GM11168 (cell line): Measurements from ENCODE around the gene UQCC5.

Experiments
- in situ Hi-C: fragments of 300-500 bp; cut with MboI; formaldehyde crosslinking; loops from one replicate; pipeline ENCODE4 v1.12.0; 2022; ENCODE audit warnings: low sequenced_read_pairs; ENCODE audit not compliant: unreplicated experiment

UQCC5 gene

DNA sequence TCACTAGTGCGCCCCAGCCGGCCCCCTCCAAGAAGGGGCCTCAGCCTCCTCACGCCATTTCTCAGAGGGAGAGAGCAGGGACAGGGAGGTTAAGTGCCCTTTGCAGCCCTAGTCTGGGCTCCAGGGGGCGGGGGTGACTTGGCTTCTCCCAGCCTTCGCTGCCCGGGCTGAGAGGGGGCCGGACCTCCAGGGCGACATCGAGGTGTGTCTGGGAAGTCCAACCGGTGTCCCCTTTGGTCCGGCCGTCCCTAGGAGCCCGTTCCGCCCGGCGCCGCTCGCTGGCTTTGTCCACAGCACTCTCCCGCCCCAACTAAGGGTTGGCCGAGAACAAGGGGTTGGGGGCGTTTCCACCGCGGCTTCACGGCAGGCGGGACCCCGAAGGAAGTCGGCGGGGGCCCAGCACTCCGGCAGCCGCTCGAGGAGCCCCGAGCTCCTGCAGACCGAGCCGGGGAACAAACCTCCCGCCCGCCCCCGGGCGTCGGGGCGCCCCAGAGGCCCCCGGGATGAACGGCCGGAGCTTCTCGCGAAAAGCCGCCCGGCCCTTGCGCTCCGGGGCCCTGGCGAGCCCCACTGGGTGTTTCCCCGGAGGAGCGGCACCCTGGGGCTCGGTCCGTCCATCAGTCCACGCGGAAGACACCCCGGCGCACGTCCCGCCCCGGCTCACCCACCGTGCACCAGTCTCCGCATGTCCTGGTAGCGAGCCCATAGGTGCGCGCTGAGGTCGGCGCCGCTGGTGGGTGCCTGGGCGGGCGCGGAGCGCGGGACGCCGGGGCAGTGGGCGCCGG is 3.4 kb upstream of the UQCC5 start:
- in situ Hi-C loops: no loop called here

DNA sequence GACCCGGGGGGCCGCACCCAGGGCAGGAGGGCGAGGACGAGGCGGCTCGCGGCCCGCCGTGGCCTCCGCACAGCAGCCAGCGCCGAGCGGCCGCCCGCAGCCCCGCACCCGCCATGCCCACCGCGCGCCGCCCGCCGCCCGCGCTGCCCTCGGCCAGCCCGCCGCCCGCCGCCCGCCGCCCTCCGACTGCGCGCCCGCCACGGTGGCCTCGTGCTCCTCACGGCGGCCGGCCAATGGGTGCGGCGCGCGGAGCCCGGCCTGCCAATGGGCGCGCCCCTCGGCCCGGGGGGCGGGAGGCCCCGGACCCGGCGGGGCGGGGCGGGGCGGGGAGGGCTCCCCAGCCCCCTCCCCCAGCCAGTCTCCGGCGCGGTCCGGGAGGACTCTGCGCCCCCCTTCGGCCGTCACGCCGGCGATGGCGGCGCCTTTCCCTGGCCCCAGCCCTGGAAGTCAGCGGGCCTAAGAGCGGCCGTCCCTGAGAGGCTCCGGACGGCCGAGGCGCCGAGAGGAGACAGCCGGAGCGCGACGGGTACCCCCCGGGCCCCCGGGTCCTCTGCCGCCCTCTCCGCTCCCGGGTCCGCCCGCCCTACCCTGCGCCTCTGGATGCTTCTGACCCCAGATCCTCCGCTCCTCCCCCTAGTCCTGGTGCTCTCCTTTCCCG is 2.7 kb upstream of the UQCC5 start, which contains the start of gene NT5DC2:
Gene NT5DC2 (minus strand): TSS at position 235 of the 658 bp plus-strand sequence. CDS start 120 bp downstream, at position 115.
- in situ Hi-C loops: no loop called here

DNA sequence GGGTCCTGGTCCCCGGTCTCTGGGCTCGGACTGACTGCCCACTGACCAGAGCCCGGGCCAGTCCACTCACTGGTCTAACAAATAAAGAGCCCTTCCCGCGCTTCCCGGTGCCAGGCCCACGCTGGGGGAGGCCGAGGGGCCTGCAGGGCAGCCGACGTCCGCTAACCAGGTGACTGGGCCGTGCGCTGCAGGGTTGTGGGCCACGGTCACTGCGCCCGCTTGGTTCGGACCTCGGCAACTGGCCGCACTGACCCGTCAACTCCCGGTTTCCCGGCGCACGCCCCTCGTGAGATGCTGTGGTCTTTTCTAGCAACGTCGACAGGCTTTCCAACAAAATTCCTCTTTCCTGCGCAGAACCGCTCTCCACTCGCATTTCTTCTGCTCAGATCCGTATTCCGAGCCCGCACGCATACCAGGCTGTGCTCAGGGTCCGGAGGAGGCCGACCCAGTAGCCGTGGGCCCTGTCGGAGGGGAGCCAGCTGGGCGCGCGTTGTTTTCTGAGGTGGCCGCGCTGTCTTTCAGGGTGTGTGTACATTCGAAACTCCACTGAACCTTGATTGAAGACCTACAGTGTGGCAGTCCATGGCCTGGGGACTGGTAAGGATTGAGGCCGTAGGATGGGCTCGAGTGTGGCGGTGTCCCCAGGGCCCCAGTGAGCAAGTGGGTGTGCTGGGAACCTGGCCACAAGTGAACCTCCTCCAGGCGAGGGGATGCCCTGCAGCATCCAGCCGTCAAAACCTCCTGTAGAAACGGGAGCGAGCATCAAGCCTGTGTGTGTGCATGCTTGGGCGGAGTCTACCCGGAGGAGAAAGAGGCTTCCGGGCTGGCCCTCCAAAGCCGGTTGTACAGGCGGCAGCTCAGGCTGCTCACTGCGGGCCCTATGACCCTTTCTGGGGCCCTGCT is 1.9 kb upstream of the UQCC5 start:
- in situ Hi-C loops: no loop called here

DNA sequence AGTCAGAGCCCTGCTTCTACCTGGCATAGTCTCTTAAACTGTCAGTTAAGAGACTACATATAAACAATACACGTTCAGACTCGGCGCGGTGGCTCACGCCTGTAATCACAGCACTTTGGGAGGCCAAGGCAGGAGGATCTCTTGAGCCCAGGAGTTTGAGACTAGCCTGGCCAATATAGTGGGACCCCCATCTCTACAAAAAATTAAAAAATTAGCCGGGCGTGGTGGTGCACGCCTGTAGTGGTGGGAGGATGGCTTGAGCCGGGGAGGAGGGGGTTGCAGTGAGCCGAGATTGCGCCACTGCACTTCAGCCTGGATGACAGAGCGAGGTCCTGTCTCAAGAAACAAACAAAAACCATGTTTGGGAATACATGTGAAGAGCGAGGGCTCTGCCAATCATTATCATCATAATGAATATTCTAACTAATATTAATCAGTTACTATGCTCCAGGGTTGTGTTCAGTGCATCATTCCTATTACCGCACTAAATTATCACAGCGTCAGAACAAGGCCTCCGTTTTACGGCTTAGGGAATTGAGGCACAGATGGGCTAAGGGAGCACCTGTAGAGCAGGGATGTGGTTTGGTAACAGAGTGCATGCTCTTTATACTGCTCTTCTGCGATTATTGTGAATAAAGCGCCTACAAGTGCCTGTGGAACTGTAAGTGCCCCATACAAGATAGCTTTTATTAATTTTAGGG is 844 bp upstream of the UQCC5 start:
- in situ Hi-C loops: no loop called here

DNA sequence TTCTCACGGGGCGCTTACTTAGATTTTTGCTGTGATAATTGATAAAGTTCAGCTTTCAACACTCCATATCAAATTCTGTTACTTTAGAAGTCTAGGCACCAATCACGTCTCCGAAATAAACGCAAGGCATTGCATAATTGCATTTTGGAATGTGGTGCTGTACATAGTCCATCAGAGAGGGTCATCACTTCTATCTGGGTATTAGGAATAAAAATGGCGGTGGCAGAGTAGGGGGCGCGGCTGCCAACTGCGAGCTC is 365 bp upstream of the UQCC5 start:
- in situ Hi-C loops: no loop called here

DNA sequence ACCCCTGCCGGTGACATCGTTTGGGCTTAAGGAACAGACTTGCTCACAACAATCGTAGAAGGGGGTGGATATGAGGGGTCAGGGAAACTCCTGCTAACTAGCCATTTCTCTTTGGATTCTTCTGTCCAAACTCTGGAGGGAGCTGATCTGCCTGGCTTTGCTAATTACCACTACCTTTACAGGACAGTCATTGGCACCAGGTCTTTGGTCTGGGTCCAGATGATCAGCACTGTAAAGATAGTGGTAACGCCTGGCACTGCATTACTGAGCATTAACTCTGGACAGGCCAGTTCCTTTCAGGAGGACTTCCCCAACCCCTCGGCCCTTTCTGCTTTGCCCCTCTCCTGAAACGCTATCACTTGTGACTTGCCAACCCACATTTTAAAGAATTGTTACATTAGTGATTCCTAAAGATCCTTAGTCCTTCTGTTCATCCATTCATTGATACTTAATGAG is 788 bp downstream of the UQCC5 start:
- in situ Hi-C loops: no loop called here

DNA sequence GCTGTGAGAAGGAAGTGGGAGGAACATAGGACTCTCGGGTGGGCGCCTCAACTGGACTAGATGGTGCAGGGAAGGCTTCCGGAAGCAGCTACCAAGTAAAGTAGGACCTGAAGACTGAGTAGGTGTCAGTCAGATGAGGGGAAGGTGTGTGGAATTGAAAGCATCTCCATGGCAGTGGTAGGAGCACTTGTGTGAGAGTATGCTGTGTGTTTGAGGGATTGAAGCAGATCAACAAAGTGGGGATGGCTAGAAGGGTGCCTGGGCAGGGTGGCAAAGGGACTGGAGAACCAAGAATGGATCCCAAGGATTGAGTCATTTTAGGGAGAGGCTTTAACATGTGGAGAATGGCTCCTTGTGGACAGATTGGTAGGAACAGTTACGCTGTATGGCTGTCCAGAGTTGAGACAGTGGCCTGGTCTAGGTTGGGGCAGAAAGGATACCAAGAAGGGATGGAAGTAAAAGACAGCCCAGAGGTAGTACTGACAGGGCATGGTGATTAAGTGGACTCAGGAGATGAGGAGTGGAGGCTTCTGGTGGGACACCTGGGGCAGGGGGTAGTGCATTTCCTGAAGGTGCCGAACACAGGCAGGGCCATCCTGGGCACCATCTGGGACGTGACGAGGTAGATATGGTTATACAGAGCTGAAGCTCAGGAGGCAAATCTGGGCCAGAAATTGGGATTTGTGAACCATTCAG is 1.5 kb downstream of the UQCC5 start:
- in situ Hi-C loops: no loop called here

DNA sequence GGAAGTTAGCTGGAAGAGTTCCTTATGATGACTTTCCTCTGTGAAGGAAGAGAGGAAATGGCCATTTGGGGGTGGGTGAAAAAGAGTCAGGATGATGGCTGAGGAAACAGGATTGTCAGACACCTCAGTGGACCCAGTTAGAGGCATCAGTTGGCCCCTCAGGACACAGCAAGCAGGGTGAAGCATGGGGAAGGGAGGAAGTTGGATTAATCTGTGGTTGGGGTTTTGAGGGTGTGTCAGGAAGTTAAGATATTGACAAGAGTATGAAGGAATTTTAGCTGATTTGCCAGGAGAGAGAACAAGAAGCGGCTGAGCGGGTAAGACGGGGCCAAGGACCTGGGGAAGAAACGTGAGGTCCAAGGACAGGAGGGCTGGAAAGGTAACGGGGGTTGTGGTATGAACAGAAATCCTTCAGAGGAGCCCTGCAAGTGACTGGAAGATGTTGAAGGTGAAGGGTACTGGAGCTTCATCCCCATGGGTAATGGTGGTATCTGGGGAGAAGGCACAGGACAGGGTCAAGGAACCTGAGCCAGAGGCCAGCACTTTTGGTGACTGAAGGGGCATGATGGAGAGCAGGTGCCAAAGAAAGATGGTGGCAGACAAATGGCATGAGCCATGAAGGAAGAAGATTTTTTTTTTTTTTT is 2.7 kb downstream of the UQCC5 start:
- in situ Hi-C loops: no loop called here

DNA sequence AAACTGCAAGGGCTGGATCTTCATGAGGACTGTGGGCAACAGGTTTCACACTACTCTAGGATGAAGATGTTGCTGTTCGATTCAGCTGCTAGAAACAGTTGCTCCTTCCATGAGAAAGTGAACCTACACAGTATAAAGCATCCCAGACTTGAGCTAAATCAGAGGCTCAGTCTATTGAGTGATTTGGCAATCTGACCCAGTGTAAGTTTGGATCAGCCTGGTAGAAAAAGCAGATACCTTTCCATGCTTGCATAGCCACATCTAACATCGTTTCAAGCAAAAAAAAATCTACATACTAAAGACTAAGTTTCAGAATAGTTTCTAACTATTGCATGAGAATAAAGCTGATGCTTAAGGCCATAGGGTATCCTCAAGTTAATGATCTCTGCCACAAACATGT is 4.6 kb downstream of the UQCC5 start:
- in situ Hi-C loops: no loop called here

DNA sequence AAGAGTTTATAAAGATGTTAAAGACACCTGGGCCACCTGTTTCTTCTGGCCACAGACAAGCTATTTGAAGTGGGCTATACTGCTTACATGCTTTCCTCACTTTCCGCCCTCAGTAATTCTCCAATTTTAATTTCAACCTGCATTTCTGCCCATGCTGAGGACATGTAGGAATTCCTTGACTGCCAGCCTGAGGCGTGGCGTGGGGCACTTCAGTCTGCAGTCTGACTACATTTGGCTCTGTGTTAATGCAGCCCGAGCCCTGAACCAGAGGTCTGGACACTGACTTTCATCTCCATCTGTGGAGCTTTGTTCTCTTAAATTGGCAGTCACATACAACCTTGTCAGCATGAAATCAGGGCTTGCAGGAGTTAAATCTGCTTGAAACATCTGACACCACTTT is 8.5 kb downstream of the UQCC5 start:
- in situ Hi-C loops: no loop called here

DNA sequence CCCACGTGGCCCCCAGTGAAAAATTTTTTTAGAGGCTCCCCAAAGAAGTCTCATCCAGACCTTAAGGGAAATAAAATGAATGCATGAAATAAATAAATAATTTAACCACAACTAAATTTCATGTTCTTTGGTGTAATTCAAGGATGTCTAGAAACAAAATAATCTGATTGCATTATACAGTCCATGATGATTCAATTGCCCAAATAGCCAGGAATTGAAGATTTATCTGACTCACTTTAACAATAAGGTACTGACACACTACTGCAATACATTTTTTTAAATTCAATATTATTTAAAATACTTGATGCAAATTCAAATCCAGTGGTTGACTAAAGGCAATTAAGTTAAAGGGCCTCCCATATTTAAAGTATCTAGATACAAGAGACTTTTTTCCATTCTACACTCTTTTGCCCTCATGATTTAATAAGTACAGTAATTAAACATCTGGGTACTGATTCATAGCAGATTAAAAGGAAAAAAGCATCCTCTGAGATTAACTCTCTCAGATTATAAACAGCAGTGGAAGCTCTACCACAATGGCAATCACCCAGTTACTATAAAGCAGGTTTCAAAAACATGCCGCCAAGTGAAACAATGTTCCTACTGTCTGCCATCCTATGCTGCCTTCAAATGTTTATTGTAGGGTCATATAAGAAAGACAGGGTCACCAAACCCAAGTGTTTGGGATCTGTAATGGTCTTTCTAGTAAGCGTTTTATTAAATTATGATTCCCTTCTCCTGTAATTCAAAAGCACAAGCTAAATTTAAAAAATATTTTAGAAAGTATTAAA is 9.9 kb downstream of the UQCC5 start:
- in situ Hi-C loops: no loop called here

DNA sequence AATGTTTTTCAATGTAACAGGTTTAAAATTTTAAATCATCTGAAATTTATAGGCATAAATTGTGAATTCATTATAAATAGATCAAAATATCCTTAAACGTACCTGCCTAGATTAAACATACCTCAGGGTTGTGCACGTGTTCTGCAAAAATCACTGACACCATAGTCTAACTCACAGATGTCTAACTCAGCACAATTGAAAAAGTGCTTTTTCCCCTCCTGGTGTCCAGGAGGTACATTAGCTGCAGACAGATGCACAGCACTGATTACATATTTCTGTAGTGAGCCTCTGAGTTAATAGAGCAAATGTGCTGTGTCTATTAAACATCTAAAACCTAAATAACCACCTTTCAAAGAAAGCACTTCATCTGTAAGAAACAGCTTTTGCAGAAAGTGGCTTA is 10.7 kb downstream of the UQCC5 start:
- in situ Hi-C loops: no loop called here

DNA sequence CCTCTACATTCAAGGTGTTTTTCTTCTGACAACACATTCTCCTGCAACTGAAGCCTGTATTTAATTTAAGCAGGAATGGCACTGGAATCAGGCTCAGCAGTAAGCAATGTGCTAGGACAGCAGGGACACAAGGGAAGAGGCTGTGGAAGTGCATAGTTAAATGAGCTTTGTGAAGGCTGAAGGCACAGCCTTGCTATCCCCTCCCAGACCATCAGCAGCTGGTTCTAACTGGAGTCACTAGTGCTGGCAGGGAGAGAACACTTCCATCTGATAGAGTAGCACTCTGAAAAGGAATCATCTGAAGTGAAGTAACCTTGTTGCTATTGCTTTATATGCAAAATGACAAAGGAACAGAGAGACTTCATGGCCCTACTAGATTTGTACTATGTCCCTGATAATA is 14.7 kb downstream of the UQCC5 start:
- in situ Hi-C loops: no loop called here

DNA sequence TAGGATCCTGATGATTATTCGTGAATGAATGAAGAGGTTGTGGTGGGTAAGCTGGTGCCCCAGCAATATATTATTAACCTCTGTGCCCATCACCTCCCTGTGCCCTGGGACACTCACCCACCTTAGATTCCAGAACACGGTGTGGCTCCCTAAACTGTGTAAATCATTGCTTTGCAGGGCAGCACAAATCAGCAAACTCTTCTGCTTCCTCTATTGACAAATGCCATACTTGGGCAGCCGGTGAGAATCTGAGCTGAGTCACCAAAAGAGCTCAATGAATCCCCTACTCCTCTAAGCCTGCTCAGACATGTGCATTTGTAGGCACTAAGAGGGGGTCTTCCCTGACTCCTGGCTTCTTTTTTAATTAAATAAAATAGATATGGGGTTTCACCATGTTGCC is 15.7 kb downstream of the UQCC5 start:
- in situ Hi-C loops: no loop called here

DNA sequence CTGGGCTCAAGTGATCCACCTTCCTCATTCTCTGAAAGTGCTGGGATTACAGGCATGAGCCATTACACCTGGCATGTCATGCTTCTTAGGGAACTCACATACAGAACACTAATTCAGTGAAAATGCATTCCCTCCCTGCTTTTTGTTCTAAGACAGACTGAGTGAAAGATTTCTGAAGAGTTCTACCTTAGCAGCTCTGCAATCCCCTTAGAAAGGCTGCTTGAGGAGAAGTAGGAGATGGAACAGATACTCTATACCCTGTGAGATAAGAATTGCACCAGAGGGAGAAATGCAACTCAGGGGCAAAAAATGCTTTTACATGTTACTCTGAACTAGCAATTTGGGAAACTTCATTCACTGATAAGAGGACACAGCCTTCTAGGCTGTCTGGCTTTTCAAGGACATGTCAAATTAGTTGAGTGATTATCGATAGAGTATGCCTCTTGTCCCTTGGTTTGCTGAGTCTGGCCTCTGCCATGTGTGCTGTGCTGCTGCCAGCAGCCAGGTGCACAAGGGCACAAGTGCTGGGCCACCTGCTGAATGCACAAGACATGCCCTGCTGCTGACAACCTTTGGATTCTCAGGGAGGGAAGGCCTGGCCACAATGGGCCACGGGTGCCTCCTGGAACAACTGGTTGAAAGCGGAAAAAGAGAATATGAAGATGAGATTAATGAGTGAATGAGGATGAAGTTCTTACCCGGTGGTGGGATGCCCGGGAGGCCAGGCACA is 17.8 kb downstream of the UQCC5 start:
- in situ Hi-C loops: no loop called here

DNA sequence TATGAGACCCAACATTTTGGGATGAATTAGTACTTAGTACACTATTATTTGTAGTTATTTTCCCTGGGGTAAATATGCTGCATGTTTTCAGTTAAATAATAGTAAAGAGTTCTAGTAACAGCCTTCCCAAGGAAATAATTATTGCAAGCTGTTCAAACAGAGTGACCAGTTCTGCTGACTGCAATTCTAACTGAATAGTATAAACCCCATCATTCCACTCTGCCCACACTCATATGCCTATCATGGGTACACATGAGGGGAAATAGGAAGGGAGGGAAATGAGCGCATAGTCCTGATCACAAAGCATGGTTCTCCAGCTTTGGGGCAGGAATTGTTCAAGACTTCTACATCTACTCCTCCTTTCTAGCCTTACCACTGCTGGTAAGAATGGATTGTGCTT is 18.7 kb downstream of the UQCC5 start:
- in situ Hi-C loops: no loop called here

DNA sequence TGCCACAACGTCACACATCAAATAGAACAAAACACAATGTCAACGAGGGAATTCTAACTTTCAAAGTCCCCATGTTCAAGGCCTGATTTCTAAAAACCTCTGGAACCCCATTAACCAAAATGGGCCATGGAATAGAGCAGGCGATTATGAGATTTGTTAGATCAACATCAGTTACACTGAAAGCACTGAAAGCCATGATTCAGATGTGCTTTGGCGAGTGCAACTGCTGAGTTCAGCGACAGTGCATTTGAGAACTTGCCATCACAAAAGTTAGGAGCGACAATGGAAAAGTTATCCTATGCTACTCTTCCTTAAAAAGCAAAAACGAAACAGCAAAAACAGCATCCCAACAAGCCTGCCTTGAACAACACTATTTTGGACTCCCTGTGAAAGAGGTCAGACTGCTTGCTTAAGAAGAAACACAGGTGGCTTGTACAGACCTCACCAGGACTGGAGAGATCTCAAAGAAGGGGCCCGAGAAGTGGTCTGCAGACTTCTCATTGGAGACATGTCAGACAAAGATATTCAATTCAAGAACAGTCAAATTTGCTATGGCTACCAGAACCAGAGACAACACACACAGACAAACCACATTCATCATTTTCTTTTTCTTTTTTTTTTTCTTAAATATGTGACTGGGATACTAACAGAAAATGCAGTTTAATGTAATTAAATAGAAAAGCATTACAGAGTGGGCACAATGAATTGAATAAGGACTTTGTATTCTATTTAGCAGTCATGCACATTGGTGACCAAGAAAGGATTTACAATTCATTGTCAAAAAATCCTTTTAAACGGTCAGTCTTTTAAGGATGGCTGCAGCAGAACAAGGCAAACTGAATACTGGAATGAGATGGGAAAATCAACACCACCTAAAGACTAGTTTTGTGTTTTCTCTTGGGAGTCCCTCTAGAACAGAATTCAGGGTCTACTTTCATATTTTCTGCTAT is 20.9 kb downstream of the UQCC5 start:
- in situ Hi-C loops: no loop called here
